Peyer's patch (tissue), 4 donors: ENCODE measurements around the gene NCOA3. TPM values are rescaled to one million over a fixed set of nuclear protein-coding genes. Genes with fewer than 3 reads are reported as not detected.

Source experiments
- DNase-seq, 3 donors: peaks; one replicate each; pipeline ENCODE4 v3.0.0-alpha.2; 2017 to 2019
- H3K27ac ChIP-seq, 4 donors: fragments of 200-600 bp; sonication (generic); one replicate each; pipeline ENCODE4 v1.5.1; 2016 to 2019
- H3K27me3 ChIP-seq, 2 donors: fragments of 200-600 bp; sonication (generic); one replicate each; pipeline ENCODE4 v1.5.1; 2019
- H3K36me3 ChIP-seq, 3 donors: fragments of 200-600 bp; sonication (generic); one replicate each; pipeline ENCODE4 v1.5.1; 2016 to 2019
- H3K4me1 ChIP-seq, 4 donors: fragments of 200-600 bp; sonication (generic); one replicate each; pipeline ENCODE4 v1.5.1; 2016 to 2019
- H3K4me3 ChIP-seq, 4 donors: fragments of 200-600 bp; sonication (generic); 1 replicate in 3 of 4; 2 replicates in 1 of 4; pipeline ENCODE4 v1.5.1; 2016 to 2019; ENCODE audit warnings: mild to moderate bottlenecking in 1 of 4
- H3K9me3 ChIP-seq, 4 donors: fragments of 200-600 bp; sonication (generic); one replicate each; pipeline ENCODE4 v1.5.1; 2016 to 2019; ENCODE audit warnings: mild to moderate bottlenecking in 1 of 4
- POLR2A ChIP-seq, 2 donors: fragments of 450-650 bp; IDR thresholded peaks; one replicate each; pipeline ENCODE4 v1.5.1; 2017; ENCODE audit warnings: antibody characterized with exemption in 2 of 2, mild to moderate bottlenecking in 2 of 2, moderate library complexity in 2 of 2
- total RNA-seq, 4 donors: library from RNA; depleted of rRNA; stranded (reverse); fragments of >200 nt; gene quantifications; one replicate each; pipeline ENCODE4 v1.1.0, GENCODE V29; 2016
- TF ChIP-seq, protein P1 (sequence below), 6 experiments: fragments of 450-650 bp in 4 of 6; fragments of 200-600 bp in 2 of 6; sonication (generic) in 1 of 6; IDR thresholded peaks; one replicate each; pipeline ENCODE4 v1.5.1; 2017 to 2019; ENCODE audit warnings: antibody characterized with exemption in 6 of 6, mild to moderate bottlenecking in 3 of 6, moderate library complexity in 1 of 6

NCOA3 gene
- total RNA-seq, 4 donors from 2014 or later: 17.9 to 99.9 (median 26.6) TPM

DNA sequence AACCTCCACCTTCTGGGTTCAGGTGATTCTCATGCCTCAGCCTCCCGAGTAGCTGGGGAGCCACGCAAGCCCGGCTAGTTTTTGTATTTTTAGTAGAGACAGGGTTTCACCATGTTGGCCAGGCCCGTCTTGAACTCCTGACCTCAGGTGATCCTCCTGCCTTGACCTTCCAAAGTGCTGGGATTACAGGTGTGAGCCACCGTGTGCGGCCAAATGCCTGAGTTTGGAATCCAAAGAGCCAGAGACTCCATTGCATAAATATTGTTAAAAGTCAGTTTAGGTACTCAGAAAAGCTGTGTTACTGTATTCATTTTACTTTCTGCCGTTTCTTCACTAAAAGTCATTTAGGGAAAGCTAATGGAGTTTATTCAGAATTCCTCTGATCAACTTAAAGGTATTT lies 146.3 kb downstream of the NCOA3 start:
- no peak for TF ChIP-seq POLR2A (IDR thresholded peaks at IDR 0.05)
- TF ChIP-seq, protein P1, sequence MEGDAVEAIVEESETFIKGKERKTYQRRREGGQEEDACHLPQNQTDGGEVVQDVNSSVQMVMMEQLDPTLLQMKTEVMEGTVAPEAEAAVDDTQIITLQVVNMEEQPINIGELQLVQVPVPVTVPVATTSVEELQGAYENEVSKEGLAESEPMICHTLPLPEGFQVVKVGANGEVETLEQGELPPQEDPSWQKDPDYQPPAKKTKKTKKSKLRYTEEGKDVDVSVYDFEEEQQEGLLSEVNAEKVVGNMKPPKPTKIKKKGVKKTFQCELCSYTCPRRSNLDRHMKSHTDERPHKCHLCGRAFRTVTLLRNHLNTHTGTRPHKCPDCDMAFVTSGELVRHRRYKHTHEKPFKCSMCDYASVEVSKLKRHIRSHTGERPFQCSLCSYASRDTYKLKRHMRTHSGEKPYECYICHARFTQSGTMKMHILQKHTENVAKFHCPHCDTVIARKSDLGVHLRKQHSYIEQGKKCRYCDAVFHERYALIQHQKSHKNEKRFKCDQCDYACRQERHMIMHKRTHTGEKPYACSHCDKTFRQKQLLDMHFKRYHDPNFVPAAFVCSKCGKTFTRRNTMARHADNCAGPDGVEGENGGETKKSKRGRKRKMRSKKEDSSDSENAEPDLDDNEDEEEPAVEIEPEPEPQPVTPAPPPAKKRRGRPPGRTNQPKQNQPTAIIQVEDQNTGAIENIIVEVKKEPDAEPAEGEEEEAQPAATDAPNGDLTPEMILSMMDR (IDR thresholded peaks at IDR 0.05): no peak
- Histone ChIP-seq H3K4me1 (no peaks in the 10 kb centered on the region), H3K4me3 (no peak overlapping the region), H3K27ac (no peak overlapping the region), H3K27me3 (no peaks in the 10 kb centered on the region), H3K36me3 (peaks cover 0 to 82% (median 0%) of the 10 kb centered on the region in 3 donors), H3K9me3 (no peaks in the 10 kb centered on the region)
- DNase-seq: no peak

DNA sequence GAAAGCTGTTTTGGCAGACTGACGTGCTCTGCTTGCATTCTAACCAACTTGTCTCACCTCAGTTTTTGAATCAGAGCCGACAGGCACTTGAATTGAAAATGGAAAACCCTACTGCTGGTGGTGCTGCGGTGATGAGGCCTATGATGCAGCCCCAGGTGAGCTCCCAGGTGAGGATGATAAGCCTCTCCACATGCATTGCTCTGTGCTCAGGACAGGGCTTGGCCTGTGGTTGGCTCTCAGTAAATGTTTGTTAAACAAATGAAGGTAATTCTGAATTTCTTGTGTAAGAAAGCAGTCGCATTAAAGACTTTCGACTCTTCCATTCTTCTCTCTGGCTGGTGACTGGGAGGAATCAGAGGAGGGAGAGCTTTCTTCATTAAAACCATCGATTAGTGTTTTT lies 147.3 kb downstream of the NCOA3 start:
- Histone ChIP-seq H3K27me3 (no peaks in the 10 kb centered on the region), H3K4me1 (no peaks in the 10 kb centered on the region), H3K27ac (no peak overlapping the region), H3K36me3 (peaks cover 0 to 86% (median 0%) of the 10 kb centered on the region in 3 donors), H3K4me3 (no peak overlapping the region), H3K9me3 (no peaks in the 10 kb centered on the region)
- no peak for DNase-seq
- TF ChIP-seq, protein P1 (IDR thresholded peaks at IDR 0.05): no peak
- no peak for TF ChIP-seq POLR2A (IDR thresholded peaks at IDR 0.05)

DNA sequence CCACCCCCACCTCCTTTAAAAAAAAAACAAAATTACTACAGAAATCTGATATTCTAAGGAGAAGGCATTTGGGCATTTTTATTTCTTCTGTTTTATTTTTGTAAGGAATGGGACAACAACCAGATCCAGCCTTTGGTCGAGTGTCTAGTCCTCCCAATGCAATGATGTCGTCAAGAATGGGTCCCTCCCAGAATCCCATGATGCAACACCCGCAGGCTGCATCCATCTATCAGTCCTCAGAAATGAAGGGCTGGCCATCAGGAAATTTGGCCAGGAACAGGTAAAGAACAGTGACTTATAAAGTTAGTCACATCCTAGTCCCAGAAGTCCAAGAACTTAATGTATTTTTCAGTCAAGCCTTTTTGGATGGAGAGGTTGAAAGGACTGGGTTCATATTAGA lies 150.6 kb downstream of the NCOA3 start:
- H3K27ac ChIP-seq: no peak overlapping the region
- no peak overlapping the region for H3K4me3 ChIP-seq
- H3K36me3 ChIP-seq: peaks cover 0 to 73% (median 0%) of the 10 kb centered on the region in 3 donors
- DNase-seq: no peak
- no peaks in the 10 kb centered on the region for H3K9me3 ChIP-seq
- H3K4me1 ChIP-seq: no peaks in the 10 kb centered on the region
- TF ChIP-seq POLR2A (IDR thresholded peaks at IDR 0.05): no peak
- TF ChIP-seq, protein P1 (IDR thresholded peaks at IDR 0.05): no peak
- no peaks in the 10 kb centered on the region for H3K27me3 ChIP-seq

DNA sequence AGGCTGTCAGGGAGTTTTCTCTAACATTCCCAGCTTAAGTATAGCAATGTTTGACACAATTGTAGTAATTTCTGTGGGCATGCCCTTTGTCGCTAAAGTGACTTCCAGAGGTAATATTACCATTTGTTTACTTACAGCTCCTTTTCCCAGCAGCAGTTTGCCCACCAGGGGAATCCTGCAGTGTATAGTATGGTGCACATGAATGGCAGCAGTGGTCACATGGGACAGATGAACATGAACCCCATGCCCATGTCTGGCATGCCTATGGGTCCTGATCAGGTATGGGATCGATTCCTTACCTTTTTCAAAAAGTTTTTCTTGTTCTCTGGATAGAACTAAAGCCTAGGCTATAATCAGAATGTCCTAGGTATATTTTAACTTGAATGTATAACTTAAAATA lies 151.1 kb downstream of the NCOA3 start:
- Histone ChIP-seq H3K36me3 (peaks cover 0 to 70% (median 0%) of the 10 kb centered on the region in 3 donors), H3K27ac (no peak overlapping the region), H3K9me3 (no peaks in the 10 kb centered on the region), H3K4me3 (no peak overlapping the region), H3K4me1 (no peaks in the 10 kb centered on the region), H3K27me3 (no peaks in the 10 kb centered on the region)
- TF ChIP-seq, protein P1 (IDR thresholded peaks at IDR 0.05): no peak
- no peak for TF ChIP-seq POLR2A (IDR thresholded peaks at IDR 0.05)
- no peak for DNase-seq

DNA sequence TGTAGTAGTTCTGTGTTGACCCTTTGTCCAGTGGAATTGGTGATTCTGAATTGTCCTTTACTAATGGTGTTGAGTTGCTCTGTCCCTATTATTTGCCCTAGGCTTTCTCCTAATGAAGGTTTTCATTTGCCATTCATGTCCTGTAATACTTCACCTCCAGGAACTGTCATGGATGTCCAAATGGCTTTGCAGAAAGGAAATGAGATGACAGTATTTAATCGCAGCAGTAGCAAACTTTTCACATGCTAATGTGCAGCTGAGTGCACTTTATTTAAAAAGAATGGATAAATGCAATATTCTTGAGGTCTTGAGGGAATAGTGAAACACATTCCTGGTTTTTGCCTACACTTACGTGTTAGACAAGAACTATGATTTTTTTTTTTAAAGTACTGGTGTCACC lies 152.2 kb downstream of the NCOA3 start:
- Histone ChIP-seq H3K36me3 (peaks cover 0 to 70% (median 0%) of the 10 kb centered on the region in 3 donors), H3K27ac (no peak overlapping the region), H3K9me3 (no peaks in the 10 kb centered on the region), H3K27me3 (no peaks in the 10 kb centered on the region), H3K4me1 (no peaks in the 10 kb centered on the region), H3K4me3 (no peak overlapping the region)
- TF ChIP-seq POLR2A (IDR thresholded peaks at IDR 0.05): no peak
- TF ChIP-seq, protein P1 (IDR thresholded peaks at IDR 0.05): no peak
- DNase-seq: no peak

DNA sequence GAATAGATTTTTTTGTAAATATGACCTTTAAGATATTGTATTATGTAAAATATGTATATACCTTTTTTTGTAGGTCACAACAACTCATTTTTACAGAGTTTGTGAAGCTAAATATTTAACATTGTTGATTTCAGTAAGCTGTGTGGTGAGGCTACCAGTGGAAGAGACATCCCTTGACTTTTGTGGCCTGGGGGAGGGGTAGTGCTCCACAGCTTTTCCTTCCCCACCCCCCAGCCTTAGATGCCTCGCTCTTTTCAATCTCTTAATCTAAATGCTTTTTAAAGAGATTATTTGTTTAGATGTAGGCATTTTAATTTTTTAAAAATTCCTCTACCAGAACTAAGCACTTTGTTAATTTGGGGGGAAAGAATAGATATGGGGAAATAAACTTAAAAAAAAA lies 152.7 kb downstream of the NCOA3 start:
- H3K36me3 ChIP-seq: peaks cover 0 to 69% (median 0%) of the 10 kb centered on the region in 3 donors

More for the DNA sequence above, 152.7 kb downstream of the NCOA3 start:
- Histone ChIP-seq H3K4me3 (no peak overlapping the region), H3K4me1 (no peaks in the 10 kb centered on the region), H3K27ac (no peak overlapping the region), H3K9me3 (no peaks in the 10 kb centered on the region), H3K27me3 (no peaks in the 10 kb centered on the region)
- no peak for TF ChIP-seq POLR2A (IDR thresholded peaks at IDR 0.05)
- TF ChIP-seq, protein P1 (IDR thresholded peaks at IDR 0.05): no peak
- no peak for DNase-seq
